Fibroblast of lung (primary cell): Measurements from ENCODE around the gene IGF1R.

Source experiments
- CTCF ChIP-seq, 2 donors: IDR thresholded peaks in 1 of 2; conservative IDR thresholded peaks in 1 of 2; 1 replicate in 1 of 2; 2 replicates in 1 of 2; pipeline ENCODE4 v1.5.1; 2011 to 2012; ENCODE audit warnings: low read length in 2 of 2, control low read depth in 1 of 2, inconsistent platforms in 1 of 2, low read depth in 1 of 2, mild to moderate bottlenecking in 1 of 2
- EZH2 ChIP-seq: IDR thresholded peaks from 2 replicates; pipeline ENCODE4 v1.5.1; 2012; ENCODE audit warnings: low read length, control low read depth, mild to moderate bottlenecking; ENCODE audit errors: missing control alignments

GRCh38 chr15:98789020-98789419 lies 140.7 kb downstream of the IGF1R start:
- no peak for TF ChIP-seq CTCF (conservative IDR thresholded peaks at IDR 0.05 in 1 of 2, IDR thresholded peaks at IDR 0.05 in 1 of 2; ENCODE audit: low read depth in 1 of 2, low read length in 2 of 2)
- no peak for TF ChIP-seq EZH2
